ENCODE results near the gene DYNC1H1. TPM values are rescaled to one million over a fixed set of nuclear protein-coding genes. Genes with fewer than 3 reads are reported as not detected.

DYNC1H1 gene
- total RNA-seq, 8 experiments from 2014 or later: 424 to 616 (median 552) TPM

DNA sequence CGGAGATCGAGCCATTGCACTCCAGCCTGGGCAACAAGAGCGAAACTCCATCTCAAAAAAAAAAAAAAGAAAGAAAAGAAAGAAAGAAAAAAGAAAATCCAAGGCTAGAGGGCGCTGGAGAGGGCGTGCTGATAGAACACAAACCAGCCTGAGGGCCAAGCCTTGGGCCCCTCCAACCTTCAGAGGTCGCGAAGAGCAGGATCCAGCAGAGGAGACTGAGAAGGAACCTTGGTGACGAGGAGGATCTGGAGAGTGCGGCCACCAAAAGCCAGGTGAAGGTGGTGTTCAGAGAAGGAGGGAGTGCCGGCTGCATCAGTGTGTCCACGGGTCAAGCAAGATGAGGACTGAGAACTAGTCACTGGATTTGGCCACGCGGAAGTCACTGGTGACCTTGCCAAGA, 4.1 kb upstream of the DYNC1H1 start:
- Histone ChIP-seq H3K4me3 (no peak overlapping the region), H3K4me1 (replicated peaks in 1 of 2) (peaks cover 2 to 6% of the 10 kb centered on the region in 2 donors), H3K27ac (no peak overlapping the region)
- no peak for ATAC-seq (replicated peaks in 6 of 8)
- in situ Hi-C loops (cut with MboI; ENCODE audit: low pct_unique_long_range_greater_than_20kb in 2 of 9, low sequenced_read_pairs in 9 of 9, unreplicated experiment in 9 of 9): loop anchor here in 5 of 9 experiments (25.0 kb wide), 1 partner anchor 352 kb away; the partner anchor contains the start of genes MOK (in 5 of the 5) and ZNF839 (in 5 of the 5)
- 40 to 71% (median 48%) methylated on average over 2 to 12 of the region's 13 CpGs for WGBS, 10 experiments

DNA sequence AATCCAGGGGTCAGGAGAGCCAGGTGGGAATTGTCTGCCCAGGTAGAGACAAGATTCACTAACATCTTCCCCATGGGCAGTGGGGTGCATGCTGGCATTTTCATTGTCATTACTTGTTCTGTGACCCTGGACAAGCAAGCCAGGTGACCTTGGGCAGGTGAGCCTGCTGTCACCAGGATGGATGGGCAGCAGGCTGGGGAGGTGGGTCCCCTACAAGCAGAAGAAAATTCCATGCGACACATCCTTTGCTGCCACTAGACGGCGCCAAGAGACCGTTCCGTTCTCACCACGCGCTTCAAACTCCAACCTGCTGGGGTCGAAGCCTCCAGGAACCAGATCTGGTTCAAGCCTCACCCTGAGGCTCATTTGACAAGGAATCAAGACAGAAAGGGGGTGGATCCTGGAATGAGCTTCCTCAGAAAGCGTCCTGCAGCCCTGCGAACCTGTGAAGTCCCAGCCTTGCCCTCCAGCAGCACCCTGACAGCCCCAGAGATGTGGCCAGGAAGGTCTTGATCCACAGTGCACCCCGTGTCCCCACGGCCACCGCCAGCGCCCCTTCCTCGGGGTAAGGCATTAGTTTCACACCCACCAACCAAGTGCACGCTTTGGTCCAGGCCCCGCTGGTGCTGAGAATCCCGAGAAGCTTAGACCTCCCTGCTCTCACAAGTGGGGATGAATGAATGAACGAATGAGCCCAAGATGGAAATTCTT, 3.2 kb upstream of the DYNC1H1 start:
- Histone ChIP-seq H3K4me3 (no peak overlapping the region), H3K27ac (no peak overlapping the region), H3K4me1 (replicated peaks in 1 of 2) (peaks cover 3 to 6% of the 10 kb centered on the region in 2 donors)
- WGBS, 10 experiments: 0 to 52% (median 10%) methylated on average over 1 to 7 of the region's 19 CpGs; no CpG with 5 or more reads in 6 of the 10 experiments
- in situ Hi-C loops (cut with MboI; ENCODE audit: low pct_unique_long_range_greater_than_20kb in 2 of 9, low sequenced_read_pairs in 9 of 9, unreplicated experiment in 9 of 9): loop anchor here in 5 of 9 experiments (25.0 kb wide), 1 partner anchor 351 kb away; the partner anchor contains the start of genes MOK (in 5 of the 5) and ZNF839 (in 5 of the 5)
- ATAC-seq (replicated peaks in 6 of 8): peak in 4 of 8 experiments; percentile 1 to 11 (median 3)

DNA sequence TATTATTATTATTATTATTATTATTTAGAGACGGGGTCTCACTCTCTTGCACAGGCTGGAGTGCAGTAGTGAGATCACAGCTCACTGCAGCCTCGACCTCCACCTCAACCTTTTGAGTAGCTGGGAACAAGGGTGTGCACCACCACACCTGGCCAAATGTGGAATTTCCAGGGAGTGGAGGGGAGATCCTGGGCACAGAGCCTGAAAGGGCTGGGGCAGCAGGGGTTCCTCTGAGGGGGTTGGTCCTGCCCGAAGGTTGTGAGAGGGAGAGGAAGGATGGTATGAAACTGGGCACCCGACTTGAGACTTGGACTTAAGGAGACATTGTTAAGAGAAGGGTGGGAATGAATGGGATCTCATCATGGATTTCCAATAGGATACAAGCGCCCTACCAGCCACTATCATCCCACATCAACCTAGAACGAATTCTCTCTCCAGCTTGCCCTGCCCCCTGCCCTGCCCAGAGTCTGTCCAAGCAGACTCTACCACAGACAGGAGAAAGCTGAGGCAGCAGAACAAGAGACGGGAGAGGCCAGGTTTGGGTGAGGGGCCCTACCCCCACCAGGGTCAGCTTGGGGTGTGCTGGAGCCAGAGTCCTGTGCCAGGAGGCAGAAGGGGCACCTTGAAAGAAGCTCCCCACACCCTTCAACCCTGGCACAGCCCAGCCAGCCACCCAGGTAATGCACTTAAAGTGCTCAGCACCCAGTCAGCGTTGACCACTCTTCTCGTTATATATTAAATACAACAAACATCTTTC, 2.4 kb upstream of the DYNC1H1 start:
- no peak overlapping the region for H3K4me3 ChIP-seq
- ATAC-seq (replicated peaks in 6 of 8): no peak
- in situ Hi-C loops (cut with MboI; ENCODE audit: low pct_unique_long_range_greater_than_20kb in 2 of 9, low sequenced_read_pairs in 9 of 9, unreplicated experiment in 9 of 9): loop anchor here in 5 of 9 experiments (25.0 kb wide), 1 partner anchor 350 kb away; the partner anchor contains the start of genes MOK (in 5 of the 5) and ZNF839 (in 5 of the 5)
- no peak overlapping the region for H3K27ac ChIP-seq
- 67 to 100% (median 80%) methylated on average over 1 to 4 of the region's 9 CpGs; no CpG with 5 or more reads in 5 of the 10 experiments for WGBS, 10 experiments
- peaks cover 6 to 10% of the 10 kb centered on the region in 2 donors for H3K4me1 ChIP-seq (replicated peaks in 1 of 2)

DNA sequence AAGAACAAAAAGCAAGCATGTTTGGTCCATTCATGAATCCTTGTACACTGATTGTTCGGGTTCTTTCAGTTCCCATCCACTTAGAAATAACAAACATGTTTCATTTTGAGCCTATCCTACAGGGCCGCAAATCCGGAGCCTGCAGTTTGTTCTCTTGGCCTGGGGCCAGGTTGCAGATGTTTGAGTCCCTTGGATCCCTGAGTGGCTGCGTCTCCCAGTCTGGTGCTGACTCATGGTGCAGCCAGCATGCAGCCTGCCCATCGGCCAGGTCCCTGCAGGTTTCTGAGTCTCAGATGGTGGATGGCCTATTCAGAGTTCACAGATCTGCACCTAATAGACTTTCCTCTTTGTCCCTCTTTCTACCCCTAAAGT, 1.9 kb upstream of the DYNC1H1 start:
- WGBS, 10 experiments: 44 to 100% (median 63%) methylated on average over 1 to 4 of the region's 5 CpGs; no CpG with 5 or more reads in 4 of the 10 experiments
- H3K27ac ChIP-seq: no peak overlapping the region
- in situ Hi-C loops (cut with MboI; ENCODE audit: low pct_unique_long_range_greater_than_20kb in 2 of 9, low sequenced_read_pairs in 9 of 9, unreplicated experiment in 9 of 9): loop anchor here in 5 of 9 experiments (25.0 kb wide), 1 partner anchor 350 kb away; the partner anchor contains the start of genes MOK (in 5 of the 5) and ZNF839 (in 5 of the 5)
- H3K4me1 ChIP-seq (replicated peaks in 1 of 2): peaks cover 6 to 13% of the 10 kb centered on the region in 2 donors
- H3K4me3 ChIP-seq: no peak overlapping the region
- ATAC-seq (replicated peaks in 6 of 8): peak in 2 of 8 experiments; percentile 3 to 10

DNA sequence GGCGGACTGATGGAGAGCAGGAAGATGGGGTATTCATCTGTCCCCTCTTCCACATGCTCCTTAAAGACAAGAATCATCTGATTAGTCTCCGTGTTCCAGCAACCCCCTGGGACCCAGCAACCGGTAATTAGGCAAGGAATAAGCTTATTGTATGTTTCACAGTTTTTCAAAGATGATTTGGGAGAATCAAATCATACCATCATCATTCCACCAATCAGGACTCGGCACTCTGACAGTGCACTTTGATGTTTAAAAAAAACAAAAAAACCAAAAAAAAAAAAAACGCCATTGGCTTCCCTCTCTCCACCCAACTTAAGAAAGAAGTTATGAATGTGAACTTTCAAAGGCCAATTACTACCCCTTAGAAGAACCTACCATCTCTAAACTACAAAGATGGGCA, 1.3 kb upstream of the DYNC1H1 start:
- ATAC-seq (replicated peaks in 6 of 8): no peak
- no peak overlapping the region for H3K4me3 ChIP-seq
- H3K4me1 ChIP-seq (replicated peaks in 1 of 2): peaks cover 6 to 13% of the 10 kb centered on the region in 2 donors
- in situ Hi-C loops (cut with MboI; ENCODE audit: low pct_unique_long_range_greater_than_20kb in 2 of 9, low sequenced_read_pairs in 9 of 9, unreplicated experiment in 9 of 9): loop anchor here in 5 of 9 experiments (25.0 kb wide), 1 partner anchor 349 kb away; the partner anchor contains the start of genes MOK (in 5 of the 5) and ZNF839 (in 5 of the 5)
- no peak overlapping the region for H3K27ac ChIP-seq
- WGBS, 10 experiments: 40 to 100% (median 82%) methylated on average over 1 to 5 of the region's 5 CpGs

DNA sequence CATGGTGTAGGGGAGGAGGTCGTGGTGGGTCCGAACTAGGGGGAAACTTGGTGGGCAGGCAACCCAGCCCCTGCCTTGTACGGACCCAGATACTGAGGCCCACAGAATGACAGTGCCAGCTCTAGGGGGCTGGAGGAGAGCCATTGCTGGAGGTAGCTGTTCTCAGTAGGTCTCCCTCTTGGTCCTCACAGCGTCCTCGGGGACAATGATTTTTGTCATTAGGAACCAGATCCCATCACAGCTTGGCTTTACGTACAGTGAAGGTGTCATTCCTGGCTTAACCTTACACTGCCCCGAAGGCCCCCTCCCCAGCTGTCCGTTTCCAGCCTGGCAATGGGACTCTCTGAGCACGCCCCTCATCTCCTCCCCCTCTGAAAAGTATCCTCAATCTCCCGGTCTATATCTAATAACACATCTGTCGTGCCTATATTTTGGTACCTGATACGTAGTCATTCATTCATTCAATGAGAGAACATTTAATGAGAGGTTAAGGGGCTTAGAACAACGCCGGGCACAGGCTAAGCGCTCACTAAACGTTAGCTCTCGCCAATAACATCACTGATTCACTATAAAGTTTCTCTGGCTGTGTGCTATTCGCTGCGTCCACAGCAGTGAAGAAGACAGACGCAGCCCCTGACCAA, 597 bp upstream of the DYNC1H1 start:
- ATAC-seq (replicated peaks in 6 of 8): no peak
- no peak overlapping the region for H3K27ac ChIP-seq
- WGBS, 10 experiments: 0 to 80% (median 46%) methylated on average over 1 to 11 of the region's 20 CpGs; no CpG with 5 or more reads in 4 of the 10 experiments
- peaks cover 6 to 13% of the 10 kb centered on the region in 2 donors for H3K4me1 ChIP-seq (replicated peaks in 1 of 2)
- in situ Hi-C loops (cut with MboI; ENCODE audit: low pct_unique_long_range_greater_than_20kb in 2 of 9, low sequenced_read_pairs in 9 of 9, unreplicated experiment in 9 of 9): loop anchor here in 5 of 9 experiments (25.0 kb wide), 1 partner anchor 349 kb away; the partner anchor contains the start of genes MOK (in 5 of the 5) and ZNF839 (in 5 of the 5)
- H3K4me3 ChIP-seq: peak overlapping the region in 4 of 5 donors; percentile 82 to 99 (median 94)

DNA sequence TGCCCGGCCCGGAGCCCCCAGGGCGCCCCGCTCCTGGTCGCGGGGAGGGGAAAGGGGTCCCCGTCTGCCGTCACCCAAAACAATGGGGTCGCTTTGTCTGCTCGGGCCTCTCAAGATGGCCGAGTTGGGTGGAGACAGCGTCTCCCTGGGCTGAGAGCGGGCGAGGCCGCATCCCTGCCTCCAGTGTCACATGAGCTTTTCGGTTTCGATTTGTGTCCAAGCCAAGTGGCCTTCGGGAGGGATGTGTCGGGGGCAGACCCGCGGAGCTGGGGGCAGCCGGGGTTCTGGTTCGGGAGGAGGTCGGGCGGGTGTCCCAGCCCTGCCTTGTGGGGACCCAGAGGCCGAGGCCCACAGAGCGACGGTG, 790 bp downstream of the DYNC1H1 start:
- Histone ChIP-seq H3K4me1 (replicated peaks in 1 of 2) (peaks cover 6 to 13% of the 10 kb centered on the region in 2 donors), H3K27ac (peak overlapping the region; percentile 83 to 96), H3K4me3 (peak overlapping the region; percentile 82 to 99 (median 94))
- in situ Hi-C loops (cut with MboI; ENCODE audit: low pct_unique_long_range_greater_than_20kb in 2 of 9, low sequenced_read_pairs in 9 of 9, unreplicated experiment in 9 of 9): loop anchor here in 5 of 9 experiments (25.0 kb wide), 1 partner anchor 347 kb away; the partner anchor contains the start of genes MOK (in 5 of the 5) and ZNF839 (in 5 of the 5)
- ATAC-seq (replicated peaks in 6 of 8): peak; percentile 11 to 48 (median 34)
- WGBS, 10 experiments: 0% methylated on average over 2 to 9 of the region's 28 CpGs; no CpG with 5 or more reads in 7 of the 10 experiments

DNA sequence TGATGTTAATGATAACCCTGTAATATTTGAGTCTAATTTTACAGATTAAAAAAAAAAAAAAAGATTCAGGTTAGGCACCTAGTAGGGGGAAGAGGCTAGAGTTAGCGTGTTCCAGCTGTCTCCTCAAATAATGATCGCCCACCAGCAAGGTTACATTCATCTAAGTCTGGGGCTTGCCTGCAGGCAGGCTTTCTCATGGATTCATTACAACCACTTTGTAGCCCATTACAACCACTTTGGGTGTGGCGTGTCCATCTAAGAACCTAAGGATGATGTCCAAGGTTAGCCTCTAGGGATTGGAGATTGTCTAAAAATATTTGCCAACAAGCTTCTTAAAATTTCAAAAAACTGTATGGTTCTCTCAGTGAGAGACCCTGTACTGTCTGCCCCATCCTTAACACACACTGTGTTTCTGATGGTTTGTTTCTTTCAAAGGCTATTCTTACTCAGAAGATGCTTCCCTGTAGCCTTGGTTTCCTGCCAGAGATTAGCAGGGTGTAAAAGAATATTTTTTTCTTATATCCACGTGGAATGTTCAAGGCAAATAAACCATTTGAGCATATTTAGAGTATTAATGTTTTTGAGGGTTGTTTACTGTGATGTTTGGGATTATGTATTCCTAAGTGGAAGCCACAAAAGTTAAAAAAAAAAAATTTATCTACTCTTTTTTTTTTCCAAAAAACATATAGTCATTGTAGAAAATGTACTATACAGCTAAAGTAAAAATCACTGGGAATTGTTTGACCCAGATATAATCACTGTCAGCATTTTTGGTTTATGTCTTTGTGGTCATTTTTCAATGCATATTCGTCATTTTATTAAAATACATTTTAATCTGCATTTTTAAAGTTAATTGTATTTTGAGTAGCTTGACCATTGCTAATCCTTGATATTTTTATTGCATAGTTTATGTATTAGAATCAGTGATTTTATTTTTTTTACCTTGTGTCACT, 1.7 kb downstream of the DYNC1H1 start:
- Histone ChIP-seq H3K27ac (peak overlapping the region in 1 of 2 donors; percentile 96), H3K4me1 (replicated peaks in 1 of 2) (peaks cover 6 to 13% of the 10 kb centered on the region in 2 donors), H3K4me3 (peak overlapping the region; percentile 82 to 99 (median 94))
- WGBS, 10 experiments: 0 to 100% (median 20%) methylated on average over 1 to 5 of the region's 5 CpGs
- in situ Hi-C loops (cut with MboI; ENCODE audit: low pct_unique_long_range_greater_than_20kb in 2 of 9, low sequenced_read_pairs in 9 of 9, unreplicated experiment in 9 of 9): loop anchor here in 5 of 9 experiments (25.0 kb wide), 1 partner anchor 346 kb away; the partner anchor contains the start of genes MOK (in 5 of the 5) and ZNF839 (in 5 of the 5)
- no peak for ATAC-seq (replicated peaks in 6 of 8)

DNA sequence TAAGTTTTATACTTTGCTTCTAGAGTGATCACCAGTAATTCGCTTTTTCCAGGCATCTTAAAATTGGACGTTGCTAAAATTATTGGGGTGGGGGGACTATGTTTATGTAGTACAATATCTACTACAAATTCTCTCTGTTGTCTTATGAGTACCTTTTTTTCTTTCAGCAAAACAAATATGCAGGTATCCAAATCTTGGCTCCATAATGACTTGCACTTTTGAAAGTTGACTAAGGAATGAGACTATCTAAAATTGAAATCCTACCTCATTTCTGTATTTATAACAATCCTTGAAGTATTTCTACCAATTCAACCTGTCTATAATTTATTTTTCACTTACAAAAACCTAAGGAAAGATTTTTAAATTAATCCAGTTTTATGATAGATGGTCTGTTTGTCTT, 2.4 kb downstream of the DYNC1H1 start:
- ATAC-seq (replicated peaks in 6 of 8): no peak
- Histone ChIP-seq H3K4me3 (peak overlapping the region in 3 of 5 donors; percentile 82 to 94 (median 93)), H3K27ac (no peak overlapping the region), H3K4me1 (replicated peaks in 1 of 2) (peaks cover 3 to 10% of the 10 kb centered on the region in 2 donors)
- in situ Hi-C loops (cut with MboI; ENCODE audit: low pct_unique_long_range_greater_than_20kb in 2 of 9, low sequenced_read_pairs in 9 of 9, unreplicated experiment in 9 of 9): loop anchor here in 5 of 9 experiments (25.0 kb wide), 1 partner anchor 346 kb away; the partner anchor contains the start of genes MOK (in 5 of the 5) and ZNF839 (in 5 of the 5)
- WGBS, 10 experiments: 24 to 93% (median 67%) methylated on average over 1 to 2 of the region's 2 CpGs; no CpG with 5 or more reads in 2 of the 10 experiments

DNA sequence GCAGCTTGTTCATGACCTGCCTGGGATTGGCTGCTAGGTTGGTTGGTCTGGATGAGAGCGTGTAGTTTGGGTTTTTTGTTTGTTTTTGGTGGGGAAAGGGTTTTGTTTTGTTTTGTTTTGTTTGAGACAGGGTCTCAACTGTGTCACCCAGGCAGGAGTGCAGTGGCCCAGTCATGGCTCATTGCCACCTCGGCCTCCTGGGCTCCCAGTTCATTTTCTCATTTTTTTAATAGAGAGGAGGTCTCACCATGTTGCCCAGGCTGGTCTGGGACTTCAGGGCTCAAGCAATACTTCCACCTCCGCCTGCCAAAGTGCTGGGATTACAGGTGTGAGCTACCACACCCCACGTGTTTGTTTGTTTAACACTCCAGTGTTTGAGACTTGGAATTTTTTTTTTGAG, 3.8 kb downstream of the DYNC1H1 start:
- H3K4me3 ChIP-seq: no peak overlapping the region
- in situ Hi-C loops (cut with MboI; ENCODE audit: low pct_unique_long_range_greater_than_20kb in 2 of 9, low sequenced_read_pairs in 9 of 9, unreplicated experiment in 9 of 9): loop anchor here in 5 of 9 experiments (25.0 kb wide), 1 partner anchor 344 kb away; the partner anchor contains the start of genes MOK (in 5 of the 5) and ZNF839 (in 5 of the 5)
- ATAC-seq (replicated peaks in 6 of 8): no peak
- H3K4me1 ChIP-seq (replicated peaks in 1 of 2): peaks cover 3 to 12% of the 10 kb centered on the region in 2 donors
- H3K27ac ChIP-seq: no peak overlapping the region
- WGBS, 10 experiments: 94 to 100% (median 100%) methylated on average over 1 to 4 of the region's 4 CpGs; no CpG with 5 or more reads in 4 of the 10 experiments

DNA sequence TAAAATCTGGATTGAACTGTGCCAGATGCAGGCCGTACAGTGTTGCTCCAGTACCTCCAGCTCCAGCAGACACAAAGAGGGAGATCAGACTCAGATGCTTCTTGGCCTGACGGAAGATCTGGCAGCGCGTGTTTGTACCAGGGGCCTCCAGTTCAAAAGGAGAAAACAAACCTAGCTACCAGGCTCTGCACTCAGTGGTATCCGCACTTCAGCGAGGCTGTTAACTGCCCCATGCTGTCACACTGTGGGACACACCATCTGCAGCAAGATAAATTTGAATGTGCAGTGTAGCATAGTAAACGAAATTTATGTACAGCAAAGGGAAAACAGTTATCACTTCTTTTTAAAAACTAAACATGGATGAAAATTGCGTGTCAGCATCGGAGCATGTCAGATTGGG, 5.1 kb downstream of the DYNC1H1 start:
- peaks cover 0 to 12% of the 10 kb centered on the region in 2 donors for H3K4me1 ChIP-seq (replicated peaks in 1 of 2)
- no peak overlapping the region for H3K4me3 ChIP-seq
- ATAC-seq (replicated peaks in 6 of 8): no peak
- WGBS, 10 experiments: 62 to 93% (median 83%) methylated on average over 1 to 9 of the region's 9 CpGs; no CpG with 5 or more reads in 1 of the 10 experiments
- no peak overlapping the region for H3K27ac ChIP-seq
- in situ Hi-C loops (cut with MboI; ENCODE audit: low pct_unique_long_range_greater_than_20kb in 2 of 9, low sequenced_read_pairs in 9 of 9, unreplicated experiment in 9 of 9): loop anchor here in 5 of 9 experiments (25.0 kb wide), 1 partner anchor 343 kb away; the partner anchor contains the start of genes MOK (in 5 of the 5) and ZNF839 (in 5 of the 5)

All from motor neuron (in vitro differentiated cells).